Measurements from ENCODE around the gene SLC13A2. TPM values are rescaled to one million over a fixed set of nuclear protein-coding genes. Genes with fewer than 3 reads are reported as not detected.

The SLC13A2 gene
- total RNA-seq, 1 donor from 2014 or later: not detected

DNA sequence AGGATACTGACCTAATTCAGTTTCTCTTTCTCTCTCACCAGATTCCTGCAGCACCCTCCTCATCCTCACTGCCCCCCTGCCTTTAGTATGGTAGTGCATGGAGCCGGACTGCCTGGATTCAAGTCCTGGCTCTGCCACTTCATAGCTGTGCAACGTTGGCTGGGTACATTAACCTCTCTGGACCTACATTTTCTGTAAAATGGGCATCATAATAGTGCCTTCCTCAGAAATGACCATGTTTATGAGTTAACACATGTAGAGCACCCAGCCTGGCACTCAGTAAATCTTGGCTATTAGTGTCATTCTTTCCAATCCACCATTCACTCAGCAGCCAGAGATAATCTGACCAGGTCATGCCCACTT is 71.7 kb downstream of the SLC13A2 start:
- no peak for TF ChIP-seq EZH2 (IDR thresholded peaks at IDR 0.05)
- TF ChIP-seq, protein P1, sequence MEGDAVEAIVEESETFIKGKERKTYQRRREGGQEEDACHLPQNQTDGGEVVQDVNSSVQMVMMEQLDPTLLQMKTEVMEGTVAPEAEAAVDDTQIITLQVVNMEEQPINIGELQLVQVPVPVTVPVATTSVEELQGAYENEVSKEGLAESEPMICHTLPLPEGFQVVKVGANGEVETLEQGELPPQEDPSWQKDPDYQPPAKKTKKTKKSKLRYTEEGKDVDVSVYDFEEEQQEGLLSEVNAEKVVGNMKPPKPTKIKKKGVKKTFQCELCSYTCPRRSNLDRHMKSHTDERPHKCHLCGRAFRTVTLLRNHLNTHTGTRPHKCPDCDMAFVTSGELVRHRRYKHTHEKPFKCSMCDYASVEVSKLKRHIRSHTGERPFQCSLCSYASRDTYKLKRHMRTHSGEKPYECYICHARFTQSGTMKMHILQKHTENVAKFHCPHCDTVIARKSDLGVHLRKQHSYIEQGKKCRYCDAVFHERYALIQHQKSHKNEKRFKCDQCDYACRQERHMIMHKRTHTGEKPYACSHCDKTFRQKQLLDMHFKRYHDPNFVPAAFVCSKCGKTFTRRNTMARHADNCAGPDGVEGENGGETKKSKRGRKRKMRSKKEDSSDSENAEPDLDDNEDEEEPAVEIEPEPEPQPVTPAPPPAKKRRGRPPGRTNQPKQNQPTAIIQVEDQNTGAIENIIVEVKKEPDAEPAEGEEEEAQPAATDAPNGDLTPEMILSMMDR (IDR thresholded peaks at IDR 0.05): no peak
- TF ChIP-seq EZH2phosphoT487 (IDR thresholded peaks at IDR 0.05): no peak
- Mint-ChIP-seq H3K27ac (no peak overlapping the region), H3K36me3 (no peaks in the 10 kb centered on the region), H3K4me3 (peak overlapping the region; percentile 4), H3K9me3 (no peaks in the 10 kb centered on the region), H3K4me1 (peaks cover 31% of the 10 kb centered on the region), H3K27me3 (ENCODE audit: insufficient read depth, low read depth) (peaks cover 2% of the 10 kb centered on the region)
- H3K4me2 ChIP-seq: no peak overlapping the region
- H3K36me3 ChIP-seq: no peaks in the 10 kb centered on the region
- H2AFZ ChIP-seq (replicated peaks): no peak overlapping the region
- H4K20me1 ChIP-seq (ENCODE audit: low read depth): peaks cover 25% of the 10 kb centered on the region
- no peak overlapping the region for H3K9ac ChIP-seq
- H3F3A ChIP-seq (ENCODE audit: low read depth): peaks cover 17% of the 10 kb centered on the region
- H3K4me1 ChIP-seq: peaks cover 26% of the 10 kb centered on the region
- H3K27ac ChIP-seq: no peak overlapping the region
- DNase-seq (ENCODE audit: low spot score): no peak
- H3K4me3 ChIP-seq: no peak overlapping the region
- no peaks in the 10 kb centered on the region for H3K27me3 ChIP-seq
- H3K9me3 ChIP-seq (ENCODE audit: low read depth): no peaks in the 10 kb centered on the region
- H3K79me2 ChIP-seq (ENCODE audit: low read depth): no peaks in the 10 kb centered on the region

DNA sequence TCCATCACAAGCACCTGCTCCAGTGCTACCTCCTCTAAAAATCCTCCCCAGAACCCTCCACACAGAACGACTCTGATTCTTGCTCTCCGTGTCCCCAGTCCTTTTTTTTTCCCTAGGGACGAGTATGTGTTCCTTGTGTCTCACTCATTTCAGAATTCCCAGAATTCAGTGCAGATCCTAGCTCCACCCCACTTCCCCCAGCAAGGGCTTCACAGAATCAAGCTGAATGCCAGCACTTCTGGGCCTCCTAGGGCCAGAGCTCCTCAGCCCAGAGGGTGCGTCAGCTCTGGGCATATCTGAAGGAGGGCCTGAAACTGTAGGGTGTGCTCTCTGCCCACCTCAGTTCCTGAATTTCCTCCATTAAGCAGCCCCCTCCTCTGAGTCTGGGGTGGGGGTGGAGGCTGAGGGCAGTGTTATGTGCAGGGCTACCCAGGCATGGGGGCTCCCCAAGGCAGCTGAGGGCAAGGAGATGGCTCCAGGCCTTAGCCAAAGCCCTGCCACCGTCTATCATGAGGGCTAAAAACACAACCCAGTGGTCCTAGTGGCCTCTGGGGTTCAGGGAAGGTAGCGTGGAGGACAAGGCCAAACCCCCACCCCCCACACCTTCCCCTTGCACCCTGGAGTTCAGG is 72.5 kb downstream of the SLC13A2 start:
- DNase-seq (ENCODE audit: low spot score): no peak
- Histone ChIP-seq H3K9me3 (ENCODE audit: low read depth) (no peaks in the 10 kb centered on the region), H2AFZ (replicated peaks) (no peak overlapping the region), H3K79me2 (ENCODE audit: low read depth) (no peaks in the 10 kb centered on the region), H3F3A (ENCODE audit: low read depth) (peaks cover 18% of the 10 kb centered on the region), H3K36me3 (no peaks in the 10 kb centered on the region), H3K9ac (no peak overlapping the region), H3K27me3 (no peaks in the 10 kb centered on the region), H4K20me1 (ENCODE audit: low read depth) (peaks cover 33% of the 10 kb centered on the region), H3K27ac (no peak overlapping the region), H3K4me3 (no peak overlapping the region), H3K4me1 (peaks cover 34% of the 10 kb centered on the region), H3K4me2 (no peak overlapping the region)
- H3K27ac Mint-ChIP-seq: no peak overlapping the region
- peaks cover 2% of the 10 kb centered on the region for H3K27me3 Mint-ChIP-seq (ENCODE audit: insufficient read depth, low read depth)
- H3K9me3 Mint-ChIP-seq: no peaks in the 10 kb centered on the region
- TF ChIP-seq EZH2phosphoT487 (IDR thresholded peaks at IDR 0.05) (no peak), EZH2 (IDR thresholded peaks at IDR 0.05) (no peak)
- TF ChIP-seq, protein P1 (IDR thresholded peaks at IDR 0.05): no peak
- H3K36me3 Mint-ChIP-seq: no peaks in the 10 kb centered on the region
- H3K4me3 Mint-ChIP-seq: no peak overlapping the region
- H3K4me1 Mint-ChIP-seq: peaks cover 32% of the 10 kb centered on the region

DNA sequence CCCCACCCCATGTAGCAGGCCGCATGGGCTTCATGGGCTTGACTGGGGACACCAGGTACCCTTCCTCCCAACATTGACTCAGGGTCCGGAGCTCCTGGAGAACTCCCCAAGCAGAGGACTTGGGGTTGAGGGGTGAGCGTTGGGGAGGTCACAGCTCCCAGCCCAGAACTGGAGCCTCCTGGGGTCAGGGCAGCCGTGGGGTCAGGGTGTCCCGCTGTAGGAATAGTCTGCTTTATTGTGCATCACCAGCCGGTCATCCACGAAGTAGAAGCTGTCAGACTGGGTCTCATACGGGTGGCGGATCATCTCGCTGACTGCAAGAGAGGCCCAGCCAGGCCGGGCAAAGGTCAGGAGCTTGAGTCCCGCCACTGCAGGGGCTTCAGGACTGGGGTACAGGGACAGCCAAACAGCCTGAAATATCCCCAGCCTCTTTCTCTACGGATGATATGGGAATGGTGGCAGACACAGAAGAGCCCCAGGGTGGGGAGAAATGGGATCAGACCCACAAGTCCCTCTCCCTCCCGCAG is 73.7 kb downstream of the SLC13A2 start:
- H3K4me1 Mint-ChIP-seq: peaks cover 40% of the 10 kb centered on the region

More for the DNA sequence above, 73.7 kb downstream of the SLC13A2 start:
- Histone ChIP-seq H3F3A (ENCODE audit: low read depth) (peaks cover 18% of the 10 kb centered on the region), H2AFZ (replicated peaks) (no peak overlapping the region), H3K4me1 (peaks cover 41% of the 10 kb centered on the region), H3K9me3 (ENCODE audit: low read depth) (no peaks in the 10 kb centered on the region), H3K4me2 (no peak overlapping the region), H3K27ac (no peak overlapping the region), H3K79me2 (ENCODE audit: low read depth) (peaks cover 10% of the 10 kb centered on the region), H3K9ac (no peak overlapping the region), H3K27me3 (no peaks in the 10 kb centered on the region), H3K4me3 (no peak overlapping the region), H4K20me1 (ENCODE audit: low read depth) (peaks cover 43% of the 10 kb centered on the region), H3K36me3 (no peaks in the 10 kb centered on the region)
- TF ChIP-seq, protein P1 (IDR thresholded peaks at IDR 0.05): no peak
- no peak for TF ChIP-seq EZH2 (IDR thresholded peaks at IDR 0.05)
- TF ChIP-seq EZH2phosphoT487 (IDR thresholded peaks at IDR 0.05): no peak
- H3K27ac Mint-ChIP-seq: no peak overlapping the region
- no peaks in the 10 kb centered on the region for H3K9me3 Mint-ChIP-seq
- peaks cover 2% of the 10 kb centered on the region for H3K27me3 Mint-ChIP-seq (ENCODE audit: insufficient read depth, low read depth)
- H3K4me3 Mint-ChIP-seq: no peak overlapping the region
- no peaks in the 10 kb centered on the region for H3K36me3 Mint-ChIP-seq
- no peak for DNase-seq (ENCODE audit: low spot score)

Other genes with a start within 250 kb of the SLC13A2 start
- 126 and 136 TPM in 2 replicates for gene TMEM97, start 154.4 kb upstream of the SLC13A2 start, total RNA-seq (ENCODE audit: low replicate concordance)
- 25.7 and 68.2 TPM in 2 replicates for gene IFT20, start 138.2 kb upstream of the SLC13A2 start, total RNA-seq (ENCODE audit: low replicate concordance)
- 13.7 and 18.6 TPM in 2 replicates for gene TNFAIP1, start 137.9 kb upstream of the SLC13A2 start, total RNA-seq (ENCODE audit: low replicate concordance)
- gene POLDIP2, start 116.1 kb upstream of the SLC13A2 start, total RNA-seq (ENCODE audit: low replicate concordance): 44.6 and 65.0 TPM in 2 replicates
- not detected in 2 replicates for gene SEBOX, start 108.4 kb upstream of the SLC13A2 start, total RNA-seq (ENCODE audit: low replicate concordance)
- 0.25 and 1.2 TPM in 2 replicates for gene VTN, start 103.3 kb upstream of the SLC13A2 start, total RNA-seq (ENCODE audit: low replicate concordance)
- 3.1 and 5.5 TPM in 2 replicates for gene SARM1, start 102.0 kb upstream of the SLC13A2 start, total RNA-seq (ENCODE audit: low replicate concordance)
- gene SLC46A1, start 67.4 kb upstream of the SLC13A2 start, total RNA-seq (ENCODE audit: low replicate concordance): 2.4 TPM in 2 replicates
- gene FOXN1, start 32.7 kb downstream of the SLC13A2 start, total RNA-seq (ENCODE audit: low replicate concordance): not detected in 2 replicates
- gene UNC119, start 79.0 kb downstream of the SLC13A2 start, total RNA-seq (ENCODE audit: low replicate concordance): 61.4 and 103 TPM in 2 replicates
- 15.2 and 39.5 TPM in 2 replicates for gene PIGS, start 97.9 kb downstream of the SLC13A2 start, total RNA-seq (ENCODE audit: low replicate concordance)
- 38.6 and 66.6 TPM in 2 replicates for gene ALDOC, start 103.3 kb downstream of the SLC13A2 start, total RNA-seq (ENCODE audit: low replicate concordance)
- gene SPAG5, start 125.4 kb downstream of the SLC13A2 start, total RNA-seq (ENCODE audit: low replicate concordance): 141 TPM in 2 replicates
- 26.5 and 31.8 TPM in 2 replicates for gene RSKR, start 140.5 kb downstream of the SLC13A2 start, total RNA-seq (ENCODE audit: low replicate concordance)
- 91.2 and 130 TPM in 2 replicates for gene BLTP2, start 171.5 kb downstream of the SLC13A2 start, total RNA-seq (ENCODE audit: low replicate concordance)
- gene SDF2, start 188.3 kb downstream of the SLC13A2 start, total RNA-seq (ENCODE audit: low replicate concordance): 34.3 and 62.7 TPM in 2 replicates
- gene SUPT6H, start 188.6 kb downstream of the SLC13A2 start, total RNA-seq (ENCODE audit: low replicate concordance): 29.9 and 38.6 TPM in 2 replicates
- 12.5 and 32.7 TPM in 2 replicates for gene PROCA1, start 238.2 kb downstream of the SLC13A2 start, total RNA-seq (ENCODE audit: low replicate concordance)
- gene RAB34, start 244.2 kb downstream of the SLC13A2 start, total RNA-seq (ENCODE audit: low replicate concordance): 82.8 and 133 TPM in 2 replicates
- 581 and 932 TPM in 2 replicates for gene RPL23A, start 246.3 kb downstream of the SLC13A2 start, total RNA-seq (ENCODE audit: low replicate concordance)

All from neural progenitor cell (in vitro differentiated cells).